ENCODE results near the gene TEX2. TPM values are rescaled to one million over a fixed set of nuclear protein-coding genes. Genes with fewer than 3 reads are reported as not detected.

Gene TEX2
- total and polyA plus RNA-seq, 2 experiments from 2014 or later, result 27.9 to 37.7 TPM

- no peak for DNase-seq (ENCODE audit: low spot score)
- Histone ChIP-seq H3K27me3 (no peaks in the 10 kb centered on the region), H3K4me2 (no peak overlapping the region), H3K4me3 (no peak overlapping the region), H3K4me1 (ENCODE audit: insufficient read depth) (peaks cover 12% of the 10 kb centered on the region), H3K27ac (peak overlapping the region; percentile 93), H3K79me2 (peaks cover 7% of the 10 kb centered on the region), H3K9me2 (replicated peaks; ENCODE audit: insufficient read depth) (no peaks in the 10 kb centered on the region), H3K36me3 (replicated peaks; ENCODE audit: insufficient read depth, low read depth) (no peaks in the 10 kb centered on the region), H4K20me1 (ENCODE audit: insufficient read depth, poor library complexity, severe bottlenecking) (no peaks in the 10 kb centered on the region), H2AFZ (no peak overlapping the region), H3K9me3 (ENCODE audit: low read depth) (no peaks in the 10 kb centered on the region)
- TF ChIP-seq EZH2phosphoT487 (IDR thresholded peaks at IDR 0.05; ENCODE audit: low read depth, severe bottlenecking, unreplicated experiment), result no peak
- no peak for TF ChIP-seq EZH2 (IDR thresholded peaks at IDR 0.05; ENCODE audit: borderline replicate concordance)
- TF ChIP-seq CTCF (IDR thresholded peaks at IDR 0.05; ENCODE audit: poor library complexity), result no peak
- 97% methylated on average over 6 of the region's 6 CpGs for WGBS (ENCODE audit: low lambda C conversion rate, missing lambda C conversion rate)
These were observed 113.9 kb downstream of the TEX2 start for GRCh38 chr17:64149196-64149595.

DNA sequence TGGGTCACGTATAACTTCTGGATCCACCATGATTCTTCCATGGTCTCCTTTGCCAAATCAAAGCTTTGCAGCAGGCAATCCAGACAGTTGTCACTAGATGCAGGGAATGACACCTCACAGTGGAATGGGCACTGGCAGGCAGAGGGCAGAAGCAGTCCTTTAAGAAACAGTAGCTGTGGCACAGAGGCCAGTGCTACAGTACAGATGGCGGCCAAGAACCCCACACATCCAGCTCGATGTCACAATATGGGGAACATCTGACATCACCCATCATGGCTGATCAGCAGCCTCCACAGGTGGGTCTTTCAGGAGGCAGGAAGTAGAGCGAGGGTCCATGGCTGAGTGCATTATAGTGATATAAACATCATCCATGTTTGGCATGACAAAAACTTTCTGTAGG is 114.4 kb downstream of the TEX2 start:
- 91% methylated on average over 4 of the region's 4 CpGs for WGBS (ENCODE audit: low lambda C conversion rate, missing lambda C conversion rate)
- Histone ChIP-seq H2AFZ (no peak overlapping the region), H3K4me2 (no peak overlapping the region), H3K4me1 (ENCODE audit: insufficient read depth) (peaks cover 12% of the 10 kb centered on the region), H4K20me1 (ENCODE audit: insufficient read depth, poor library complexity, severe bottlenecking) (no peaks in the 10 kb centered on the region), H3K79me2 (peaks cover 7% of the 10 kb centered on the region), H3K36me3 (replicated peaks; ENCODE audit: insufficient read depth, low read depth) (no peaks in the 10 kb centered on the region), H3K27me3 (no peaks in the 10 kb centered on the region), H3K4me3 (no peak overlapping the region), H3K27ac (peak overlapping the region; percentile 93), H3K9me3 (ENCODE audit: low read depth) (no peaks in the 10 kb centered on the region), H3K9me2 (replicated peaks; ENCODE audit: insufficient read depth) (no peaks in the 10 kb centered on the region)
- no peak for DNase-seq (ENCODE audit: low spot score)
- TF ChIP-seq CTCF (IDR thresholded peaks at IDR 0.05; ENCODE audit: poor library complexity), result no peak
- TF ChIP-seq EZH2 (IDR thresholded peaks at IDR 0.05; ENCODE audit: borderline replicate concordance), result no peak
- no peak for TF ChIP-seq EZH2phosphoT487 (IDR thresholded peaks at IDR 0.05; ENCODE audit: low read depth, severe bottlenecking, unreplicated experiment)

- no peaks in the 10 kb centered on the region for H4K20me1 ChIP-seq (ENCODE audit: insufficient read depth, poor library complexity, severe bottlenecking)
- 72% methylated on average over 8 of the region's 8 CpGs for WGBS (ENCODE audit: low lambda C conversion rate, missing lambda C conversion rate)
- peak overlapping the region; percentile 90 for H3K4me2 ChIP-seq
- no peak overlapping the region for H2AFZ ChIP-seq
- peak overlapping the region; percentile 93 for H3K27ac ChIP-seq
- TF ChIP-seq EZH2phosphoT487 (IDR thresholded peaks at IDR 0.05; ENCODE audit: low read depth, severe bottlenecking, unreplicated experiment) (no peak), EZH2 (IDR thresholded peaks at IDR 0.05; ENCODE audit: borderline replicate concordance) (no peak), CTCF (IDR thresholded peaks at IDR 0.05; ENCODE audit: poor library complexity) (no peak)
- H3K9me2 ChIP-seq (replicated peaks; ENCODE audit: insufficient read depth), result no peaks in the 10 kb centered on the region
- H3K9me3 ChIP-seq (ENCODE audit: low read depth), result no peaks in the 10 kb centered on the region
- peaks cover 12% of the 10 kb centered on the region for H3K4me1 ChIP-seq (ENCODE audit: insufficient read depth)
- DNase-seq (ENCODE audit: low spot score), result no peak
- H3K27me3 ChIP-seq, result no peaks in the 10 kb centered on the region
- H3K4me3 ChIP-seq, result no peak overlapping the region
- no peaks in the 10 kb centered on the region for H3K36me3 ChIP-seq (replicated peaks; ENCODE audit: insufficient read depth, low read depth)
- peaks cover 7% of the 10 kb centered on the region for H3K79me2 ChIP-seq
These were observed 114.9 kb downstream of the TEX2 start for GRCh38 chr17:64148017-64148631.
